Type B pancreatic cell (in vitro differentiated cells): ENCODE measurements around the gene CLDN17. TPM values are rescaled to one million over a fixed set of nuclear protein-coding genes. Genes with fewer than 3 reads are reported as not detected.

ENCODE experiments used
- DNase-seq: peaks from one replicate; pipeline ENCODE4 v3.0.0; 2021; ENCODE audit warnings: mixed read lengths; ENCODE audit not compliant: unreplicated experiment; ENCODE audit errors: extremely low spot score
- H3K27ac Mint-ChIP-seq: 2 replicates; pipeline ENCODE4 v1.8.0; 2021; ENCODE audit warnings: mild to moderate bottlenecking, mixed read lengths
- H3K27me3 Mint-ChIP-seq: 2 replicates; pipeline ENCODE4 v1.8.0; 2021; ENCODE audit warnings: mixed read lengths
- H3K36me3 Mint-ChIP-seq: 2 replicates; pipeline ENCODE4 v1.8.0; 2021; ENCODE audit warnings: mixed read lengths
- H3K4me1 Mint-ChIP-seq: one replicate; pipeline ENCODE4 v1.8.0; 2021; ENCODE audit warnings: mixed read lengths; ENCODE audit not compliant: unreplicated experiment
- H3K4me3 Mint-ChIP-seq: 2 replicates; pipeline ENCODE4 v1.8.0; 2021; ENCODE audit warnings: mild to moderate bottlenecking, mixed read lengths
- H3K9me3 Mint-ChIP-seq: 2 replicates; pipeline ENCODE4 v1.8.0; 2021; ENCODE audit warnings: mixed read lengths
- total RNA-seq: library from RNA; stranded (reverse); gene quantifications from 2 replicates; pipeline ENCODE4 v1.2.1, GENCODE V29; 2021; ENCODE audit warnings: low replicate concordance
- TF ChIP-seq, protein P1 (sequence below): fragments of 200-600 bp; sonication (generic); conservative IDR thresholded peaks from 2 replicates; pipeline ENCODE4 v1.5.0; 2021; ENCODE audit warnings: antibody characterized with exemption, mild to moderate bottlenecking

The CLDN17 gene
- total RNA-seq, 1 donor from 2014 or later: not detected

DNA sequence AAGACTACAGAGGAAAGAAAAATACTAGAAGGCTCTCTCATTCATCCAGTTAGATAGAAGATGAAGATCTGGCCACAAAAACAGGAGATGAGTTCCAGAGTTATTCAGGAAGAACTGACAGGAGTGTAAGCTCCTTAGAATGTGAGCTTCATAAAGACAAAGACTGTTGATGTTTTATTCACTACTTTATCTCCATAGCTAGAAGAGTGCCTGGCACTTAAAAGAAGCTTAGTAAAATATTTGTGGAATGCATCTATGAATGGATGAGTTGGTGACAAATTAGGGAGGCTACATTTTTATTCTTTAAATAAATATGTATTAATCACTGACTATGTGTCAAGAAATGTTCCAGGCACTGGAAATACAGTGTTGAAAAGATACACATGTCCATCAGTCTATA is 13.8 kb downstream of the CLDN17 start:
- Mint-ChIP-seq H3K9me3 (peaks cover 3% of the 10 kb centered on the region), H3K27me3 (no peaks in the 10 kb centered on the region), H3K4me3 (no peak overlapping the region), H3K4me1 (no peaks in the 10 kb centered on the region), H3K27ac (no peak overlapping the region), H3K36me3 (no peaks in the 10 kb centered on the region)
- DNase-seq: no peak
- TF ChIP-seq, protein P1, sequence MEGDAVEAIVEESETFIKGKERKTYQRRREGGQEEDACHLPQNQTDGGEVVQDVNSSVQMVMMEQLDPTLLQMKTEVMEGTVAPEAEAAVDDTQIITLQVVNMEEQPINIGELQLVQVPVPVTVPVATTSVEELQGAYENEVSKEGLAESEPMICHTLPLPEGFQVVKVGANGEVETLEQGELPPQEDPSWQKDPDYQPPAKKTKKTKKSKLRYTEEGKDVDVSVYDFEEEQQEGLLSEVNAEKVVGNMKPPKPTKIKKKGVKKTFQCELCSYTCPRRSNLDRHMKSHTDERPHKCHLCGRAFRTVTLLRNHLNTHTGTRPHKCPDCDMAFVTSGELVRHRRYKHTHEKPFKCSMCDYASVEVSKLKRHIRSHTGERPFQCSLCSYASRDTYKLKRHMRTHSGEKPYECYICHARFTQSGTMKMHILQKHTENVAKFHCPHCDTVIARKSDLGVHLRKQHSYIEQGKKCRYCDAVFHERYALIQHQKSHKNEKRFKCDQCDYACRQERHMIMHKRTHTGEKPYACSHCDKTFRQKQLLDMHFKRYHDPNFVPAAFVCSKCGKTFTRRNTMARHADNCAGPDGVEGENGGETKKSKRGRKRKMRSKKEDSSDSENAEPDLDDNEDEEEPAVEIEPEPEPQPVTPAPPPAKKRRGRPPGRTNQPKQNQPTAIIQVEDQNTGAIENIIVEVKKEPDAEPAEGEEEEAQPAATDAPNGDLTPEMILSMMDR: no peak

DNA sequence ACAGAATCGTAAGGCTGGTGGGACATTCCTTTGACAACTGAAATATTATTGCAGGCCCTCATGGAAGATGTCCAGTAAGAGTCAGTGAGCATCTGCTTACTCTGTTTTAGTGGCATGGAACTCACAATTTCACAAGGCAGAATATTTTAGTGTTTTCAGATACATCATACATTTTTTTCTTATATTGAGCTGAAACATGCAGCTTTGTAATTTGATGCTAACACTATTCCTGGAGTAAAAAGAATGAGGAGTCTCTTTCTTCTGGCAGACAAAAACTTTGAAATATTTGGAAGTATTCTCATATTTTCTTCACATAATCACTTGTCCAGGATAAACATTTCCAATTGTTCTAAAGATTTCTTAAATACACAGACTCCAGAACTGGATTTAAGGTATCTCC is 17.7 kb downstream of the CLDN17 start:
- DNase-seq: no peak
- Mint-ChIP-seq H3K4me3 (no peak overlapping the region), H3K36me3 (no peaks in the 10 kb centered on the region), H3K9me3 (peaks cover 11% of the 10 kb centered on the region), H3K27me3 (no peaks in the 10 kb centered on the region), H3K4me1 (no peaks in the 10 kb centered on the region), H3K27ac (no peak overlapping the region)
- TF ChIP-seq, protein P1: no peak

DNA sequence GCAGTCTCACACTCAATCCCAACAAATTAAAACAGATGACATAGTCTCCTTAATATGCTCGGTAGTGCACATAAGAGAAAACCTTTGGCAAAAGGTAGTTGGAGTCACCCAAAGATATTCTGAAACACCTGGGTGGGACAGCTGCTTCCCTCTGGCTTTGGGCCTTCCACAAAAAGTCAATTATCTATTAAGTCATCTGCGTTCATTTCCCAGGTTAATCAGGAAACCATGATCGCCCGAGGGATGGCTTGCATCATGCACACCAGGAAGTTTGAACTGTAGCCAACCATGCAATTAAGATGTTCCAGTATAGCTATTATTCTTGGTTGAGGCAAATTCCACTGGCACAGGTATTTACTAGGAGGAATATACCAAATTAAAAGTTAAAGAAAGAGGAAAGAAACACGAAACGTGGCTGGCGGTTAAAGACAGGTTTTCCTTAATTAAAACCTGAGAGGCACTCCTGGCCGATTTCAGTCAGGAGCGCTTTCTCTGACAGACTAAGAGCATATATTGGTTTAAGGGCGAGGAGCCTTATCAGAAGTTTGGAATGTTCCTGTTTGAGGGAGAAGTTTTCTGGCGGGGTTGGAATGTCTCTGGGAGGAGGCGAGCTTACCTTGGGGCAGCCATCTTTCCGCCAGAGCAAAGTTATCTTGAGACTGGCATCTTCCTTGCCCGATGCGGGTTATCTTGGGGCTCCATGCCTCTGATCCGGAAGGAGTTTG is 19.9 kb downstream of the CLDN17 start:
- H3K27ac Mint-ChIP-seq: no peak overlapping the region
- peaks cover 13% of the 10 kb centered on the region for H3K9me3 Mint-ChIP-seq

DNA sequence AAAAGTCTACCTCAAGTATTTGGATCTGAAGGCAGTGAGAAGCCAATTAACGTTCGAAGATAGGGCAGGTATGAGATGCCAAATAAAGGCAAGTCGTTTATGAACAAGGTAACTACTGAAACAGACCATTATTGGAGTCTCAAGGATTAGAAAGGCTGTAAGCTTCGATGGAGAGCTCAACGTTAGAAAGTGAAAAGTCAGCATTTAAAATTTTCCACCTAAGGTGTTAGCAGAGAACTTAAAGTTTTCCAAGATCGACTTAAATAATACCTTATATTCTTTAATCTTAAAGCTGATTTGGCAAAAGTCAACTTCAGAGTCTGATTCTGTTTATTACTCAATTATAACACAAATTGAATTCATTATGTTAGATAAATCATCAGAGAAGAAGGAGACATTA is 28.1 kb downstream of the CLDN17 start:
- Mint-ChIP-seq H3K9me3 (peaks cover 4% of the 10 kb centered on the region), H3K27me3 (no peaks in the 10 kb centered on the region), H3K36me3 (no peaks in the 10 kb centered on the region), H3K4me1 (no peaks in the 10 kb centered on the region), H3K4me3 (no peak overlapping the region), H3K27ac (no peak overlapping the region)
- TF ChIP-seq, protein P1: no peak
- no peak for DNase-seq

More for the DNA sequence above, 19.9 kb downstream of the CLDN17 start:
- TF ChIP-seq, protein P1: no peak
- Mint-ChIP-seq H3K4me3 (no peak overlapping the region), H3K36me3 (no peaks in the 10 kb centered on the region), H3K4me1 (no peaks in the 10 kb centered on the region), H3K27me3 (no peaks in the 10 kb centered on the region)
- DNase-seq: no peak

DNA sequence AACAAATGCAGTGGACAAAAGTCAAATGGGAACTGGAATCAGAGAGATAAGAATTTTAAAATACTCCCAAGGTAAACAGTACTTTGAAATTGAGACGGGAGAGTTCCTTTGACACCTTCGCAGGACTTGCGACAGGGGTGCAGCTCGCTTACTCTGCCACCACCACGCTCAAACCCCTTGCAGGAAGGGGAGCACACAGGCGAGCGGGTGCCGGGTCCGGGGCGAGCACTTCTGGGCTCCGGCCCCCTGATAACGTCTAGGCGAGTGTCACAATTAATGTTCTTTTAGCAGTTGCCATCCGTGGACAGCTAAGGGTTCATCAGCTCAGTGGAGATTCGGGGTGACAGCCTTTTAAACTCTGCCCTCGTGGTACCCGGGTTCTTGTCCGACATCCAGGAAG is 37.4 kb downstream of the CLDN17 start:
- H3K4me1 Mint-ChIP-seq: no peaks in the 10 kb centered on the region

More for the DNA sequence above, 37.4 kb downstream of the CLDN17 start:
- TF ChIP-seq, protein P1: no peak
- H3K36me3 Mint-ChIP-seq: no peaks in the 10 kb centered on the region
- no peak overlapping the region for H3K27ac Mint-ChIP-seq
- no peaks in the 10 kb centered on the region for H3K9me3 Mint-ChIP-seq
- no peaks in the 10 kb centered on the region for H3K27me3 Mint-ChIP-seq
- no peak overlapping the region for H3K4me3 Mint-ChIP-seq
- no peak for DNase-seq
